ENCODE data around the gene RASA3.
A peak's percentile ranks its signal among the peaks of the same experiment; 100 is the strongest.

The RASA3 gene

GRCh38 chr13:113964251-113964995 is 168.0 kb downstream of the RASA3 start:
- DNase-seq = no peak

GRCh38 chr13:113963376-113963775 is 169.0 kb downstream of the RASA3 start:
- no peak for DNase-seq

GRCh38 chr13:113962975-113963374 is 169.4 kb downstream of the RASA3 start:
- DNase-seq = no peak

- DNase-seq = no peak
Observed at GRCh38 chr13:113962386-113962785, 170.0 kb downstream of the RASA3 start.

GRCh38 chr13:113960276-113960948 is 172.0 kb downstream of the RASA3 start:
- DNase-seq = no peak

- no peak for DNase-seq
Observed at GRCh38 chr13:113959198-113959597, 173.2 kb downstream of the RASA3 start.

- DNase-seq = no peak
Observed at GRCh38 chr13:113958373-113958772, 174.1 kb downstream of the RASA3 start.

GRCh38 chr13:113956571-113956970 is 175.9 kb downstream of the RASA3 start:
- DNase-seq = no peak

GRCh38 chr13:113955691-113956090 is 176.7 kb downstream of the RASA3 start:
- DNase-seq = no peak

GRCh38 chr13:113955235-113955634 is 177.2 kb downstream of the RASA3 start:
- DNase-seq = no peak

GRCh38 chr13:113954046-113954835 is 178.2 kb downstream of the RASA3 start:
- no peak for DNase-seq

- no peak for DNase-seq
Observed at GRCh38 chr13:113953561-113953960, 178.9 kb downstream of the RASA3 start.

GRCh38 chr13:113952983-113953520 is 179.4 kb downstream of the RASA3 start:
- no peak for DNase-seq

- DNase-seq = no peak
Observed at GRCh38 chr13:113952151-113952982, 180.1 kb downstream of the RASA3 start.

- DNase-seq = peak; percentile 49
Observed at GRCh38 chr13:113951246-113951999, 181.0 kb downstream of the RASA3 start.

GRCh38 chr13:113950451-113951245 is 181.8 kb downstream of the RASA3 start:
- no peak for DNase-seq

GRCh38 chr13:113949546-113949945 is 182.9 kb downstream of the RASA3 start:
- DNase-seq = no peak

GRCh38 chr13:113948034-113948742 is 184.2 kb downstream of the RASA3 start:
- DNase-seq = no peak

- no peak for DNase-seq
Observed at GRCh38 chr13:113947311-113948033, 185.0 kb downstream of the RASA3 start.
